ENCODE measurements around the gene LTF. TPM values are rescaled to one million over a fixed set of nuclear protein-coding genes. Genes with fewer than 3 reads are reported as not detected.

The LTF gene
- total RNA-seq, 4 donors from 2014 or later: 0.62 to 5.1 (median 1.1) TPM

DNA sequence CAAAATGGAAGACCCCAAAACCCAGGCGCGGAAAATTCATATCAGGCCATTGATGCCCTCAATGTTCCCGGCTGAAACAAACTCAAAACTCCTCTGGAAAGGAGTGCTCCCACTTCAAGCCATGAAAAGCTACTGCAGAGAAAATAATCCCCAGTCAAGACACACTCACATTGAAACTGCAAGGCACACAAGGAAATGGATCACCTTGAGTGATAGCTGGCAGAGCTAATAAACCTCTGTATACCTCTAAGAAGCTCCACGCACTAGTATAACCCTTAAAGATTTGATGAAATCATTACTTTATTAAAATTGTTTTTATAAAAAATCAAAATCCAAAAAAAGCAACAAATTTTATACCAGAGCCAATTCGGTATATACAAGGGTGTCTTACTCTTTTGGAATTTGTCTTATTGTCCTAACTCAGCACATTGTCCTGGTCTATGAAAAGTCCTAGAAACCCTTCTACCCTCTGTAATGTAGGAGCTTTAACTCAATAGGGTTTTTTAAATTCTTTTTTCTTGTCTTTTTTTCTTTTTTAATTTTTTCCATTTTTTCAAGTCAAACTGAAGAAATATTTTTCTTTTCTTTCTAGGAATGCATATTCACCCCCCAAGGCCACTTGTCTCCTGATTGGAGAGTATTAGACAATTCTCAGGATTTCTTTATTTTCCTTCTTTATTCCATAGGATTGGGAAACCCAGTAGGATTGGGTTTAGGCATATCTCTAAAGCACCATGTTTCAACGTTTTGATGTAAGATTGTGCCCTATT lies 66.3 kb downstream of the LTF start:
- no peak for ATAC-seq
- Histone ChIP-seq H3K4me3 (no peak overlapping the region), H3K27me3 (no peaks in the 10 kb centered on the region), H3K27ac (no peak overlapping the region), H3K4me1 (peaks cover 9% of the 10 kb centered on the region in 2 donors), H3K9me3 (no peaks in the 10 kb centered on the region), H3K36me3 (no peaks in the 10 kb centered on the region)
- in situ Hi-C loops (cut with MboI; ENCODE audit: low sequenced_read_pairs in 4 of 4): no loop called here
- TF ChIP-seq POLR2A (IDR thresholded peaks at IDR 0.05): no peak
- TF ChIP-seq, protein P1, sequence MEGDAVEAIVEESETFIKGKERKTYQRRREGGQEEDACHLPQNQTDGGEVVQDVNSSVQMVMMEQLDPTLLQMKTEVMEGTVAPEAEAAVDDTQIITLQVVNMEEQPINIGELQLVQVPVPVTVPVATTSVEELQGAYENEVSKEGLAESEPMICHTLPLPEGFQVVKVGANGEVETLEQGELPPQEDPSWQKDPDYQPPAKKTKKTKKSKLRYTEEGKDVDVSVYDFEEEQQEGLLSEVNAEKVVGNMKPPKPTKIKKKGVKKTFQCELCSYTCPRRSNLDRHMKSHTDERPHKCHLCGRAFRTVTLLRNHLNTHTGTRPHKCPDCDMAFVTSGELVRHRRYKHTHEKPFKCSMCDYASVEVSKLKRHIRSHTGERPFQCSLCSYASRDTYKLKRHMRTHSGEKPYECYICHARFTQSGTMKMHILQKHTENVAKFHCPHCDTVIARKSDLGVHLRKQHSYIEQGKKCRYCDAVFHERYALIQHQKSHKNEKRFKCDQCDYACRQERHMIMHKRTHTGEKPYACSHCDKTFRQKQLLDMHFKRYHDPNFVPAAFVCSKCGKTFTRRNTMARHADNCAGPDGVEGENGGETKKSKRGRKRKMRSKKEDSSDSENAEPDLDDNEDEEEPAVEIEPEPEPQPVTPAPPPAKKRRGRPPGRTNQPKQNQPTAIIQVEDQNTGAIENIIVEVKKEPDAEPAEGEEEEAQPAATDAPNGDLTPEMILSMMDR (IDR thresholded peaks at IDR 0.05 in 4 of 5, conservative IDR thresholded peaks at IDR 0.05 in 1 of 5): no peak
- intact Hi-C loops (cut with DNase I; ENCODE audit: low total_unique reads): no loop called here
- DNase-seq: no peak

DNA sequence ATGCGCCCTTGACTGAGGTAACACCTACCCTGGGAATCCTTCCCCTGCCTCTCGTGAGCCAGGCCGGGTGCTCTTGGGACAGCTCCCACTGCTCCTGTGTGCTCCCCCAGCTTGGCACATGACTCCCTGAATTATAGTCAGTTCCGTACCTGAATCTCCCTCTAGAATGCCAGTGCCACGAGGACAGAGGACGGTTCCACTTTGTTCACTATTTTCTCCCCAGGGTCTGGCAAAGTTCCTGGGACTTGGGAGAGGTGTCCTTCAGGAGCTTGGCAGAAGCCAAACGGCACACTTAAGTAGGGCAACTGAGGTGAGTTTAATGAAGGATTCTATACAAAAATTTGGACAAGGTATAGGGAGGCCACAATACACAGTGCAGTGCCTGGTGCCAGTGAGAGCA lies 67.6 kb downstream of the LTF start:
- peak in 1 of 2 donors; percentile 50 for ATAC-seq
- no peak for DNase-seq
- Histone ChIP-seq H3K27ac (no peak overlapping the region), H3K9me3 (no peaks in the 10 kb centered on the region), H3K36me3 (no peaks in the 10 kb centered on the region), H3K4me3 (no peak overlapping the region), H3K4me1 (peaks cover 9% of the 10 kb centered on the region in 2 donors), H3K27me3 (no peaks in the 10 kb centered on the region)
- intact Hi-C loops (cut with DNase I; ENCODE audit: low total_unique reads): no loop called here
- no peak for TF ChIP-seq POLR2A (IDR thresholded peaks at IDR 0.05)
- TF ChIP-seq, protein P1 (IDR thresholded peaks at IDR 0.05 in 4 of 5, conservative IDR thresholded peaks at IDR 0.05 in 1 of 5): no peak
- in situ Hi-C loops (cut with MboI; ENCODE audit: low sequenced_read_pairs in 4 of 4): no loop called here

DNA sequence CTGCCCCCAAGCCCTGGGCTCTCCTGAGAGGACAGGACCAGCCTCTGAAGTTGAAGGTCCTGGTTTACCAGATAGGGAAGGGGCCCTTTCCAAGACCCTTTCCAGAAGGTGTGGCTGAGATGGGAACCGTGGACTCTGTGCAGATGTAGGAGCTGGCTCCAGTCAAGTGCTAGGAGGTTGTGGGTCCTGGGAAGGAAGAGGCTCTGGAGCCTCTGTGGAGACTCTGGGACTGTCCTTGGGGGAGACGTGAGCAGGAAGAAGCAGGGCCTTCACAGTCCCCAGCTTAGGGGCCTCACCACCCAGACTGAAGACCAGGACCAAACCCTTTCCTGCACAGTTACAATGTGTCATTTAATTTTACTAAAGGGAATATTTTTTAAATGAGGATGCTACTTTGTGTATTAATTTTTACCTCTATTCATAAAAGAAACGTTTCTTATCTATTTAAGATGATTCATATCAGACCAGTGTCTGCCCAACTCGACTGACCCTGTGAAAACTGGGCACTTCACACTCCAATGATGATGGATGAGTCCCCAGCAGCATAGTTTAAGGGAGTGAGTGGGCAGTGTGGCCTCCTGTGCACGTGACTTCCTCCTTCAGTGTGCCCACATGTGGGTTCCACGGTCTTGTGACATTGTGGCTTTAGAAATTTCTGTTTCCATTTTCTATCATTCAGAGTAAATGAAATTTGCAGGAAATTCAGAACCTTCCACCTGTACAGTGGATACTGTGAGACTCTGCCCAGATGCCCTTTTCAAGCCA lies 68.8 kb downstream of the LTF start:
- DNase-seq: no peak
- in situ Hi-C loops (cut with MboI; ENCODE audit: low sequenced_read_pairs in 4 of 4): no loop called here
- Histone ChIP-seq H3K27me3 (no peaks in the 10 kb centered on the region), H3K4me1 (peaks cover 9% of the 10 kb centered on the region in 2 donors), H3K27ac (no peak overlapping the region), H3K36me3 (no peaks in the 10 kb centered on the region), H3K4me3 (no peak overlapping the region), H3K9me3 (no peaks in the 10 kb centered on the region)
- ATAC-seq: no peak
- intact Hi-C loops (cut with DNase I; ENCODE audit: low total_unique reads): no loop called here
- no peak for TF ChIP-seq POLR2A (IDR thresholded peaks at IDR 0.05)
- TF ChIP-seq, protein P1 (IDR thresholded peaks at IDR 0.05 in 4 of 5, conservative IDR thresholded peaks at IDR 0.05 in 1 of 5): no peak

DNA sequence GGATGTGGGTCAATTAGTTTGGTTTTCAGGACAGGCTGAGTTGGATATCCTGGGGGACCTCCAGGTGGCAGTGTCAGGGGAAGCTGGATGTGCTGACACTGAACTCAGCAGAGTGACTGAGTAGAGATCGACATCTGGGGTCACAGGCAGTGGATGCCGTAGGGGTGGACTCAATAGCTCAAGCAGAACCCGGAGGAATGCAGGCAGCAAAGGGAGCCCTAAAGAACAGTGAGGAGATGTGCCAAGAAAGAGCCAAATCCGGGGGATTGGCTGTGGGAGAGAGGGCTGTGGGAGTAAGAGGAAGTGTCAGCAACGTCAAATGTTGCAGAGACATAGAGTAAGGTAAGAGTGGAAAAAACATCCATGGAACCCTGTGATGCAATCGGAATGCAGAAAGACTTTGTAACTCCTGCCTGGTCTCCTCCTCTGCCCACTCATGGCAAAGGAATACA lies 69.5 kb downstream of the LTF start:
- TF ChIP-seq, protein P1 (IDR thresholded peaks at IDR 0.05 in 4 of 5, conservative IDR thresholded peaks at IDR 0.05 in 1 of 5): no peak
- no peak for TF ChIP-seq POLR2A (IDR thresholded peaks at IDR 0.05)
- in situ Hi-C loops (cut with MboI; ENCODE audit: low sequenced_read_pairs in 4 of 4): no loop called here
- Histone ChIP-seq H3K4me1 (peaks cover 9% of the 10 kb centered on the region in 2 donors), H3K36me3 (no peaks in the 10 kb centered on the region), H3K27ac (no peak overlapping the region), H3K27me3 (no peaks in the 10 kb centered on the region), H3K4me3 (no peak overlapping the region), H3K9me3 (no peaks in the 10 kb centered on the region)
- DNase-seq: no peak
- ATAC-seq: no peak
- intact Hi-C loops (cut with DNase I; ENCODE audit: low total_unique reads): no loop called here

Measured in gastrocnemius medialis (tissue), 4 donors.